HG02943 (cell line): ENCODE measurements around the gene CENPO.

Source experiments
- ATAC-seq: cut with Tn5 transposase; IDR thresholded peaks from one replicate; pipeline ENCODE4 v1.9.1; 2021; ENCODE audit warnings: mild to moderate bottlenecking, low read depth, moderate library complexity; ENCODE audit not compliant: unreplicated experiment

CENPO gene

GRCh38 chr2:24792874-24793760 is at the start of gene CENPO, which contains the start of gene PTRHD1:
Gene CENPO, plus strand, starts transcription at chr2:24793425. Its CDS starts 495 bp downstream, at chr2:24793920.
Gene PTRHD1, minus strand, starts transcription at chr2:24793391. Its CDS starts 14 bp downstream, at chr2:24793377.
- peak; percentile 89 for ATAC-seq

- ATAC-seq, result no peak
Observed at GRCh38 chr2:24743924-24744323, 49.3 kb upstream of the CENPO start.

- no peak for ATAC-seq
Observed at GRCh38 chr2:24744356-24744755, 48.9 kb upstream of the CENPO start.

GRCh38 chr2:24745825-24746224 is 47.4 kb upstream of the CENPO start:
- no peak for ATAC-seq

GRCh38 chr2:24747299-24747698 is 45.9 kb upstream of the CENPO start:
- ATAC-seq, result no peak

GRCh38 chr2:24749069-24749691 is 44.0 kb upstream of the CENPO start:
- no peak for ATAC-seq

- no peak for ATAC-seq
Observed at GRCh38 chr2:24754985-24755705, 38.1 kb upstream of the CENPO start.

- ATAC-seq, result no peak
Observed at GRCh38 chr2:24756789-24757188, 36.4 kb upstream of the CENPO start.

GRCh38 chr2:24761866-24762265 is 31.4 kb upstream of the CENPO start:
- no peak for ATAC-seq

GRCh38 chr2:24762518-24762917 is 30.7 kb upstream of the CENPO start:
- no peak for ATAC-seq

- ATAC-seq, result no peak
Observed at GRCh38 chr2:24763843-24764242, 29.4 kb upstream of the CENPO start.

- ATAC-seq, result no peak
Observed at GRCh38 chr2:24766609-24767008, 26.6 kb upstream of the CENPO start.

GRCh38 chr2:24768013-24768412 is 25.2 kb upstream of the CENPO start:
- ATAC-seq, result no peak

GRCh38 chr2:24768601-24769000 is 24.6 kb upstream of the CENPO start:
- ATAC-seq, result no peak

- ATAC-seq, result no peak
Observed at GRCh38 chr2:24771061-24771460, 22.2 kb upstream of the CENPO start.

GRCh38 chr2:24771764-24772586 is 21.2 kb upstream of the CENPO start:
- ATAC-seq, result no peak

- ATAC-seq, result no peak
Observed at GRCh38 chr2:24774373-24774772, 18.9 kb upstream of the CENPO start.

- no peak for ATAC-seq
Observed at GRCh38 chr2:24779116-24779515, 14.1 kb upstream of the CENPO start.

GRCh38 chr2:24783641-24784040 is 9.6 kb upstream of the CENPO start:
- ATAC-seq, result no peak

GRCh38 chr2:24785671-24786321 is 7.4 kb upstream of the CENPO start:
- ATAC-seq, result peak; percentile 86
